Adrenal gland (tissue), 12 donors: Measurements from ENCODE around the gene JAKMIP2. TPM values are rescaled to one million over a fixed set of nuclear protein-coding genes. Genes with fewer than 3 reads are reported as not detected.

ENCODE experiments used
- DNase-seq, 7 donors: peaks; one replicate each; pipeline ENCODE4 v3.0.0-alpha.2; 2019 to 2020
- H3K27ac ChIP-seq, 5 donors: fragments of 200-600 bp; sonication (generic) in 4 of 5; 1 replicate in 3 of 5; 2 replicates in 2 of 5; pipeline versions ENCODE4 v1.5.1 to v1.8.0; 2016 to 2020; ENCODE audit warnings: mild to moderate bottlenecking in 1 of 5
- H3K27me3 ChIP-seq: fragments of 200-600 bp; 2 replicates; pipeline ENCODE4 v1.8.0; 2021
- H3K36me3 ChIP-seq, 2 donors: fragments of 200-600 bp; replicated peaks in 1 of 2; 1 replicate in 1 of 2; 2 replicates in 1 of 2; pipeline versions ENCODE4 v1.5.1 to v1.8.0; 2018 to 2022
- H3K4me1 ChIP-seq, 2 donors: fragments of 200-600 bp; replicated peaks in 1 of 2; 1 replicate in 1 of 2; 2 replicates in 1 of 2; pipeline versions ENCODE4 v1.5.1 to v1.8.0; 2018 to 2021
- H3K4me3 ChIP-seq, 4 donors: fragments of 200-600 bp; sonication (generic) in 3 of 4; one replicate each; pipeline ENCODE4 v1.5.1; 2016 to 2018
- H3K9me3 ChIP-seq, 3 donors: fragments of 200-600 bp; sonication (generic) in 1 of 3; replicated peaks in 1 of 3; 1 replicate in 2 of 3; 2 replicates in 1 of 3; pipeline versions ENCODE4 v1.5.1 to v1.8.0; 2016 to 2021
- POLR2A ChIP-seq, 2 donors: fragments of 450-650 bp; IDR thresholded peaks; one replicate each; pipeline ENCODE4 v1.6.1; 2017; ENCODE audit warnings: antibody characterized with exemption in 2 of 2, mild to moderate bottlenecking in 2 of 2, moderate library complexity in 1 of 2
- WGBS, 4 donors: extraction: QIAGEN DNeasy Blood & Tissue Kit in 2 of 4; methylation state at CpG; one replicate each; pipeline versions ENCODE4 v1.1.5 to v1.1.7; 2013 to 2017; 5-methylcytosine and 5-hydroxymethylcytosine counted together
- intact Hi-C, 2 donors: fragments of 100-400 bp; cut with DNase I; formaldehyde crosslinking; loops; one replicate each; pipeline versions ENCODE4 v1.14.1 to v1.15.0; 2022 to 2023
- polyA plus RNA-seq, 3 donors: library from polyadenylated mRNA; stranded (reverse); fragments of 200-250 nt in 2 of 3; fragments of 350-450 nt in 1 of 3; fragmentation: Illumina TruSeq in 1 of 3; extraction: RNeasy Lipid Tissue Mini Kit (QIAGEN cat#74804) in 1 of 3; gene quantifications; one replicate each; pipeline ENCODE4 v1.2.3, GENCODE V29; 2013 to 2014
- total RNA-seq, 9 donors: library from RNA; depleted of rRNA in 4 of 9; stranded (reverse); fragments of >200 nt in 4 of 9; fragments of 120-200 nt in 1 of 9; fragmentation: NEBNext Ultra II Directional in 1 of 9; extraction: Animal tissue kit (Norgen Biotek cat#: 25700) in 1 of 9; gene quantifications; one replicate each; pipeline versions ENCODE4 v1.1.0 to v1.2.4, GENCODE V29; 2013 to 2023
- TF ChIP-seq, protein P1 (sequence below), 6 experiments: fragments of 450-650 bp in 4 of 6; fragments of 200-600 bp in 2 of 6; sonication (generic) in 1 of 6; IDR thresholded peaks; 1 replicate in 5 of 6; 2 replicates in 1 of 6; pipeline versions ENCODE4 v1.5.1 to v1.8.0; 2016 to 2021; ENCODE audit warnings: antibody characterized with exemption in 6 of 6, mild to moderate bottlenecking in 2 of 6, moderate library complexity in 1 of 6
- donor health status: healthy with polysubstance abuse.
- donor health status: Bipolar disorder and iron deficiency.
- donor health status: DM: yes; HTN: yes; CAD: no.
- donor health status: DM: no; HTN: no; CAD: no.
- donor health status: DM: no; HTN: no; CAD: no.
- donor health status: DM: yes; HTN: yes; CAD: no.

JAKMIP2 gene
- total and polyA plus RNA-seq, 12 donors, result 0.71 to 56.8 (median 4.0) TPM

DNA sequence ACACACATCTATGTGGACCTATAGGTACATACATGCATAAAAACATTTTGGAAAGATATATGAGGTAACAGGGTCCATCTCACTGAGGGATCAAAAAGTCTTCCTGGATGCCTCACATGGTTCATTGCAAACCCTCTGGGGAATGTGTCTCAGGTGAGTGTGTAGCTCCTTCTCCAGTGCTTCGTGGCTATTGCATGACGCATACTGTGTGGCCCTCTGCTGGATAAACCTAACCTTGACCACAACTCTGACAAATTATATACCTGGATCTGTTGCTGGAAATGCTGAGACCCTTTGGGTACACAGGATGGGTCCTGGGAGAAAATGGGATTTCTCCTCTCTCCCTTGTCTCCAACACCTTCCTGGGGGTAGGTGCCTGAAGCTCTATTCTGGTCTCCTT is 91.9 kb downstream of the JAKMIP2 start:
- TF ChIP-seq, protein P1, sequence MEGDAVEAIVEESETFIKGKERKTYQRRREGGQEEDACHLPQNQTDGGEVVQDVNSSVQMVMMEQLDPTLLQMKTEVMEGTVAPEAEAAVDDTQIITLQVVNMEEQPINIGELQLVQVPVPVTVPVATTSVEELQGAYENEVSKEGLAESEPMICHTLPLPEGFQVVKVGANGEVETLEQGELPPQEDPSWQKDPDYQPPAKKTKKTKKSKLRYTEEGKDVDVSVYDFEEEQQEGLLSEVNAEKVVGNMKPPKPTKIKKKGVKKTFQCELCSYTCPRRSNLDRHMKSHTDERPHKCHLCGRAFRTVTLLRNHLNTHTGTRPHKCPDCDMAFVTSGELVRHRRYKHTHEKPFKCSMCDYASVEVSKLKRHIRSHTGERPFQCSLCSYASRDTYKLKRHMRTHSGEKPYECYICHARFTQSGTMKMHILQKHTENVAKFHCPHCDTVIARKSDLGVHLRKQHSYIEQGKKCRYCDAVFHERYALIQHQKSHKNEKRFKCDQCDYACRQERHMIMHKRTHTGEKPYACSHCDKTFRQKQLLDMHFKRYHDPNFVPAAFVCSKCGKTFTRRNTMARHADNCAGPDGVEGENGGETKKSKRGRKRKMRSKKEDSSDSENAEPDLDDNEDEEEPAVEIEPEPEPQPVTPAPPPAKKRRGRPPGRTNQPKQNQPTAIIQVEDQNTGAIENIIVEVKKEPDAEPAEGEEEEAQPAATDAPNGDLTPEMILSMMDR (IDR thresholded peaks at IDR 0.05), result peak in 1 of 6 experiments; percentile 2
- TF ChIP-seq POLR2A (IDR thresholded peaks at IDR 0.05), result no peak
- no peaks in the 10 kb centered on the region for H3K36me3 ChIP-seq
- no peaks in the 10 kb centered on the region for H3K9me3 ChIP-seq
- H3K4me1 ChIP-seq, result peaks cover 8 to 36% of the 10 kb centered on the region in 2 donors
- 61 to 73% (median 66%) methylated on average over 2 of the region's 2 CpGs for WGBS, 4 donors
- intact Hi-C loops, result no loop called here
- no peaks in the 10 kb centered on the region for H3K27me3 ChIP-seq
- H3K4me3 ChIP-seq, result no peak overlapping the region
- H3K27ac ChIP-seq, result no peak overlapping the region
- peak in 1 of 7 donors; percentile 4 for DNase-seq

- H3K9me3 ChIP-seq, result no peaks in the 10 kb centered on the region
- TF ChIP-seq, protein P1 (IDR thresholded peaks at IDR 0.05), result no peak
- no peak for TF ChIP-seq POLR2A (IDR thresholded peaks at IDR 0.05)
- no peak for DNase-seq
- intact Hi-C loops, result no loop called here
- peak overlapping the region in 1 of 5 donors; percentile 6 for H3K27ac ChIP-seq
- no peak overlapping the region for H3K4me3 ChIP-seq
- 68 to 78% (median 72%) methylated on average over 4 of the region's 4 CpGs for WGBS, 4 donors
- peaks cover 8 to 36% of the 10 kb centered on the region in 2 donors for H3K4me1 ChIP-seq
- no peaks in the 10 kb centered on the region for H3K36me3 ChIP-seq
- no peaks in the 10 kb centered on the region for H3K27me3 ChIP-seq
These were observed 93.1 kb downstream of the JAKMIP2 start for GRCh38 chr5:147689426-147689825.

DNA sequence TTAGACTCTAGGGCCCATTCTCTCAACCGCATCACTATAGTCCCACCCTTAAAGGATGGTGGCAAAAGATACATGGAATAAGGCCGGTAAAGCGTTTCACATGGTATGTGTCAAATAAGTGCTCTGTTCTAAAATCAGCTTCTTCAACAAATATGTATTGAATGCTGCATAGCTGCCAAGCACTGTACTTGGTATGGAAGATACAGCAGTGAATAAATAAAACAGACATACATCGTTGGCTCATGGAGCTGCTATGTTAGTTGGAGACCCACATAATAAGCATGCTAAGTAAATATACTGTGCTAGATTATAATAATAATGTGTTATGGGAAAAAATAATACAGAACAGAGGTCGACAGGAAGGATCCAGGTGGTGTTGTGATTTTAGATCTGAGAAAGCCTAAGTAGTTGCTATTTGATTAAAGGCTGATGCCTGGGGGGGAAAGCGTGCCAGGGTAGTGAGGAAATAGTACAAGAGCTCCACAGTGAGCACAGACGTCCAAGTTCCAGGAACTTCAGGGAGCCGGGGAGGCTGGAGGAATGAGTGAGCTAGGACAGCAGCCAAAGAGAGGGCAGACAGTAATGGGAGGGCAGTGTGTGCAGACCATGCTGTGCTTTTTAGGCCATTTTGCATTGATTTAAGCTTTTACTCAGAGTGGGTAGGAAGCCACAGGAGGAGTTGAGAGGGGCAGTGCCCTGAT is 93.7 kb downstream of the JAKMIP2 start:
- no peak overlapping the region for H3K4me3 ChIP-seq
- peaks cover 8 to 36% of the 10 kb centered on the region in 2 donors for H3K4me1 ChIP-seq
- peak; percentile 31 to 75 (median 58) for DNase-seq
- 55 to 65% (median 61%) methylated on average over 8 of the region's 8 CpGs for WGBS, 4 donors
- intact Hi-C loops, result no loop called here
- H3K27ac ChIP-seq, result peak overlapping the region in 1 of 5 donors; percentile 6
- no peaks in the 10 kb centered on the region for H3K36me3 ChIP-seq
- H3K9me3 ChIP-seq, result no peaks in the 10 kb centered on the region
- no peak for TF ChIP-seq POLR2A (IDR thresholded peaks at IDR 0.05)
- TF ChIP-seq, protein P1 (IDR thresholded peaks at IDR 0.05), result no peak
- no peaks in the 10 kb centered on the region for H3K27me3 ChIP-seq

- 65 to 80% (median 68%) methylated on average over 2 of the region's 2 CpGs for WGBS, 4 donors
- TF ChIP-seq POLR2A (IDR thresholded peaks at IDR 0.05), result no peak
- TF ChIP-seq, protein P1 (IDR thresholded peaks at IDR 0.05), result no peak
- no peaks in the 10 kb centered on the region for H3K27me3 ChIP-seq
- H3K4me1 ChIP-seq, result peaks cover 8 to 21% of the 10 kb centered on the region in 2 donors
- no peak overlapping the region for H3K27ac ChIP-seq
- intact Hi-C loops, result no loop called here
- H3K4me3 ChIP-seq, result no peak overlapping the region
- no peak for DNase-seq
- H3K9me3 ChIP-seq, result no peaks in the 10 kb centered on the region
- no peaks in the 10 kb centered on the region for H3K36me3 ChIP-seq
These were observed 95.4 kb downstream of the JAKMIP2 start for GRCh38 chr5:147687118-147687517.
